HepG2 (cell line): Measurements from ENCODE around the gene SLC22A23. TPM values are rescaled to one million over a fixed set of nuclear protein-coding genes. Genes with fewer than 3 reads are reported as not detected.

ENCODE experiments used
- CEBPB ChIP-seq: IDR thresholded peaks from 2 replicates; pipeline ENCODE4 v1.6.1; 2011; ENCODE audit warnings: low read depth, low read length, improper control_type of control experiment, borderline replicate concordance
- CEBPZ ChIP-seq: IDR thresholded peaks from 2 replicates; pipeline ENCODE4 v1.6.1; 2012; ENCODE audit warnings: low read length, improper control_type of control experiment
- CENPT ChIP-seq: sonication (generic); formaldehyde crosslinking; IDR thresholded peaks from 2 replicates; pipeline ENCODE4 v1.8.0; 2022; ENCODE audit warnings: low read depth, mild to moderate bottlenecking, moderate library complexity, missing genetic modification reagents
- DMTF1 ChIP-seq: sonication (generic); formaldehyde crosslinking; IDR thresholded peaks from 2 replicates; pipeline ENCODE4 v1.4.0; 2020; ENCODE audit warnings: mild to moderate bottlenecking, missing genetic modification reagents
- FIP1L1 ChIP-seq: fragments of 200-400 bp; formaldehyde crosslinking; IDR thresholded peaks from 2 replicates; pipeline ENCODE4 v1.6.1; 2018; ENCODE audit warnings: low read depth, mild to moderate bottlenecking, low read length, moderate library complexity, borderline replicate concordance; ENCODE audit not compliant: insufficient read depth
- HOXA5 ChIP-seq: sonication (generic); formaldehyde crosslinking; IDR thresholded peaks from 2 replicates; pipeline ENCODE4 v1.4.0; 2020; ENCODE audit warnings: missing genetic modification reagents
- KLF11 ChIP-seq: IDR thresholded peaks from 2 replicates; pipeline ENCODE4 v1.6.1; 2016; ENCODE audit warnings: missing compliant biosample characterization
- KLF13 ChIP-seq: sonication (generic); formaldehyde crosslinking; IDR thresholded peaks from 2 replicates; pipeline ENCODE4 v1.4.0; 2020; ENCODE audit warnings: mild to moderate bottlenecking, missing genetic modification reagents
- KMT2B ChIP-seq: IDR thresholded peaks from 2 replicates; pipeline ENCODE4 v1.6.1; 2016; ENCODE audit warnings: missing genetic modification reagents, missing compliant biosample characterization
- MTERF4 ChIP-seq: sonication (generic); formaldehyde crosslinking; IDR thresholded peaks from 2 replicates; pipeline ENCODE4 v1.8.0; 2023; ENCODE audit warnings: mild to moderate bottlenecking, missing genetic modification reagents
- MXD3 ChIP-seq: IDR thresholded peaks from 2 replicates; pipeline ENCODE4 v1.6.1; 2016; ENCODE audit warnings: mild to moderate bottlenecking, missing biosample characterization, missing genetic modification reagents
- MXD4 ChIP-seq: IDR thresholded peaks from 2 replicates; pipeline ENCODE4 v1.6.1; 2016; ENCODE audit warnings: mild to moderate bottlenecking, missing biosample characterization, missing genetic modification reagents
- NCOA5 ChIP-seq: sonication (generic); formaldehyde crosslinking; IDR thresholded peaks from 2 replicates; pipeline ENCODE4 v1.4.0; 2020; ENCODE audit warnings: missing genetic modification reagents
- POLR2AphosphoS5 ChIP-seq: IDR thresholded peaks from 2 replicates; pipeline ENCODE4 v1.6.1; 2012; ENCODE audit warnings: low read depth, low read length
- RORA ChIP-seq: sonication (generic); formaldehyde crosslinking; IDR thresholded peaks from 2 replicates; pipeline ENCODE4 v1.5.0; 2020; ENCODE audit warnings: mild to moderate bottlenecking, missing genetic modification reagents, moderate library complexity
- U2AF1 ChIP-seq: fragments of 200-400 bp; formaldehyde crosslinking; optimal IDR thresholded peaks from 2 replicates; pipeline ENCODE3; 2017; ENCODE audit warnings: mild to moderate bottlenecking, low read depth, low read length
- ZBTB7A ChIP-seq: sonication (generic); formaldehyde crosslinking; IDR thresholded peaks from 2 replicates; pipeline ENCODE4 v1.8.0; 2022; ENCODE audit warnings: mild to moderate bottlenecking, missing genetic modification reagents
- ZGPAT ChIP-seq: IDR thresholded peaks from 2 replicates; pipeline ENCODE4 v1.6.1; 2016; ENCODE audit warnings: mild to moderate bottlenecking
- ZNF383 ChIP-seq: sonication (generic); formaldehyde crosslinking; IDR thresholded peaks from 2 replicates; pipeline ENCODE4 v1.4.0; 2020; ENCODE audit warnings: missing genetic modification reagents, mild to moderate bottlenecking, borderline replicate concordance
- ZNF530 ChIP-seq: sonication (generic); formaldehyde crosslinking; IDR thresholded peaks from 2 replicates; pipeline ENCODE4 v1.5.0; 2020; ENCODE audit warnings: low read depth, mild to moderate bottlenecking, missing genetic modification reagents
- ZNF777 ChIP-seq: sonication (generic); formaldehyde crosslinking; IDR thresholded peaks from 2 replicates; pipeline ENCODE4 v1.4.0; 2020; ENCODE audit warnings: missing genetic modification reagents
- polyA plus RNA-seq, 8 experiments: library from polyadenylated mRNA; depleted of rRNA in 3 of 8; stranded (reverse) in 7 of 8; unstranded in 1 of 8; fragments of >200 nt; fragmentation: Illumina TruSeq in 4 of 8; extraction: Trizol in 4 of 8; gene quantifications; 2 replicates each; pipeline versions ENCODE4 v1.2.1 to v1.2.3, GENCODE V29; 2011 to 2016; ENCODE audit warnings: low read depth in 4 of 8, missing spikeins in 1 of 8, mixed read lengths in 1 of 8; ENCODE audit not compliant: insufficient read depth in 1 of 8
- total RNA-seq, 5 experiments: library from RNA; depleted of rRNA; stranded (reverse); fragments of >200 nt; fragmentation: Illumina TruSeq; extraction: Trizol; gene quantifications; 2 replicates each; pipeline ENCODE4 v1.2.3, GENCODE V29; 2016; ENCODE audit warnings: low read depth in 1 of 5

Gene SLC22A23
- total and polyA plus RNA-seq, 2 of the 13 experiments (the other 11 are each of a cell fraction or from before 2014, with no cell fraction given), result 11.8 to 17.5 TPM

- TF ChIP-seq ZGPAT (CRISPR knock-in tag) (0 out of 2 replicates have a peak, but pooled peaks have one; percentile 23), ZBTB7A (CRISPR knock-in tag) (no peak), DMTF1 (CRISPR knock-in tag) (no peak), HOXA5 (CRISPR knock-in tag) (peak; percentile 65; the same call in 1 of the 2 replicates), FIP1L1 (no peak), ZNF530 (CRISPR knock-in tag) (no peak), KMT2B (peak; percentile 58; the same call in 1 of the 2 replicates), U2AF1 (no peak), ZNF777 (CRISPR knock-in tag) (peak; percentile 80), CEBPZ (no peak), KLF11 (CRISPR knock-in tag) (no peak), MXD4 (CRISPR knock-in tag) (0 out of 2 replicates have a peak, but pooled peaks have one; percentile 49), CEBPB (no peak), RORA (CRISPR knock-in tag) (no peak), NCOA5 (CRISPR knock-in tag) (no peak), KLF13 (CRISPR knock-in tag) (no peak), ZNF383 (CRISPR knock-in tag) (no peak), POLR2AphosphoS5 (no peak), MXD3 (CRISPR knock-in tag) (no peak; the same call in 1 of the 2 replicates), MTERF4 (no peak), CENPT (CRISPR knock-in tag) (no peak)
These were observed 209.3 kb downstream of the SLC22A23 start (continued) for GRCh38 chr6:3247255-3248146.
